GM19239 (cell line): ENCODE results near the gene DDRGK1.
"Not testable (repeated sequence)": the region's sequence is repeated elsewhere in the genome, so short reads cannot be mapped to it uniquely, and the experiment has no call there.

Experiments
- DNase-seq: peaks from one replicate; pipeline ENCODE4 v3.0.0; 2011; ENCODE audit warnings: low spot score; ENCODE audit not compliant: insufficient read length
- FAIRE-seq: peaks from 2 replicates; lab custom pipeline; 2011; peaks lifted over from hg19 to GRCh38; lab: Jason Lieb, UNC

The DDRGK1 gene

GRCh38 chr20:3221398-3222226, 17.1 kb upstream of the DDRGK1 start:
- DNase-seq (no peak), FAIRE-seq (no peak)

GRCh38 chr20:3218307-3218988, 14.0 kb upstream of the DDRGK1 start:
- DNase-seq: peak; percentile 85
- FAIRE-seq: peak; percentile 52

- FAIRE-seq, DNase-seq: not testable (repeated sequence)
These were observed 11.0 kb upstream of the DDRGK1 start for GRCh38 chr20:3215359-3215917.

GRCh38 chr20:3213226-3213625, 8.7 kb upstream of the DDRGK1 start:
- FAIRE-seq: no peak

GRCh38 chr20:3210346-3210745, 5.9 kb upstream of the DDRGK1 start:
- DNase-seq (no peak), FAIRE-seq (peak; percentile 8)

More at GRCh38 chr20:3213226-3213625, 8.7 kb upstream of the DDRGK1 start:
- DNase-seq: no peak

GRCh38 chr20:3209946-3210317, 5.5 kb upstream of the DDRGK1 start:
- FAIRE-seq (peak; percentile 70), DNase-seq (no peak)

GRCh38 chr20:3209257-3209945, 4.9 kb upstream of the DDRGK1 start, which contains the start of gene ITPA:
Gene ITPA (plus strand): TSS chr20:3209498. CDS start chr20:3209552, 54 bp downstream.
- FAIRE-seq (peak; percentile 89), DNase-seq (peak; percentile 74)

GRCh38 chr20:3208786-3209256, 4.3 kb upstream of the DDRGK1 start:
- FAIRE-seq: peak; percentile 82
- DNase-seq: no peak

GRCh38 chr20:3203315-3204123, 963 bp downstream of the DDRGK1 start:
- no peak for FAIRE-seq
- DNase-seq: no peak

- FAIRE-seq: no peak
These were observed 1.5 kb downstream of the DDRGK1 start for GRCh38 chr20:3202965-3203314.

GRCh38 chr20:3199976-3200755, 4.3 kb downstream of the DDRGK1 start:
- no peak for DNase-seq

More at GRCh38 chr20:3202965-3203314, 1.5 kb downstream of the DDRGK1 start:
- no peak for DNase-seq

GRCh38 chr20:3199206-3199605, 5.3 kb downstream of the DDRGK1 start:
- FAIRE-seq: no peak
- DNase-seq: no peak

More at GRCh38 chr20:3199976-3200755, 4.3 kb downstream of the DDRGK1 start:
- no peak for FAIRE-seq

GRCh38 chr20:3195590-3196237, 8.8 kb downstream of the DDRGK1 start:
- FAIRE-seq (no peak), DNase-seq (no peak)

- FAIRE-seq (no peak), DNase-seq (no peak)
These were observed 9.7 kb downstream of the DDRGK1 start for GRCh38 chr20:3194617-3195280.

GRCh38 chr20:3193806-3194616, 10.5 kb downstream of the DDRGK1 start:
- no peak for FAIRE-seq
- DNase-seq: no peak

GRCh38 chr20:3192226-3193015, 12.1 kb downstream of the DDRGK1 start:
- DNase-seq (no peak), FAIRE-seq (no peak)
